SK-N-MC (cell line): ENCODE measurements around the gene GPR35.

Source experiments
- DNase-seq: peaks from one replicate; pipeline ENCODE4 v3.0.0-alpha.2; 2011; ENCODE audit warnings: low read depth, low spot score
- H3K27ac ChIP-seq: fragments of 200-600 bp; sonication (generic); 2 replicates; pipeline ENCODE4 v1.5.1; 2016; ENCODE audit warnings: mixed run types
- H3K36me3 ChIP-seq: fragments of 200-600 bp; sonication (generic); 2 replicates; pipeline ENCODE4 v1.6.1; 2017; ENCODE audit warnings: antibody characterized with exemption, low read length, mixed read lengths; ENCODE audit not compliant: insufficient read depth
- H3K4me3 ChIP-seq: fragments of 200-600 bp; sonication (generic); 2 replicates; pipeline ENCODE4 v1.5.1; 2016
- H3K9ac ChIP-seq: fragments of 200-600 bp; sonication (generic); 2 replicates; pipeline ENCODE4 v1.8.0; 2017; ENCODE audit warnings: mixed run types, mixed read lengths; ENCODE audit not compliant: insufficient read length
- H3K9me3 ChIP-seq: fragments of 200-600 bp; sonication (generic); 2 replicates; pipeline ENCODE4 v1.6.1; 2017; ENCODE audit warnings: low read depth, mild to moderate bottlenecking, antibody characterized with exemption, low read length, moderate library complexity, mixed read lengths
- EZH2 ChIP-seq: fragments of 200-600 bp; sonication (generic); IDR thresholded peaks from one replicate; pipeline ENCODE4 v1.6.1; 2017; ENCODE audit warnings: antibody characterized with exemption
- FOXP2 ChIP-seq: optimal IDR thresholded peaks from 2 replicates; pipeline ENCODE3; 2011; ENCODE audit warnings: mild to moderate bottlenecking, moderate library complexity; ENCODE audit not compliant: insufficient read depth; ENCODE audit errors: extremely low read length, control extremely low read depth
- POLR2AphosphoS5 ChIP-seq: IDR thresholded peaks from 2 replicates; pipeline ENCODE4 v1.6.1; 2012; ENCODE audit warnings: mild to moderate bottlenecking, low read depth, low read length, borderline replicate concordance

The GPR35 gene

GRCh38 chr2:240643811-240644150 lies 18.5 kb downstream of the GPR35 start:
- Histone ChIP-seq H3K27ac (no peak overlapping the region), H3K4me3 (no peak overlapping the region), H3K36me3 (no peaks in the 10 kb centered on the region), H3K9me3 (no peaks in the 10 kb centered on the region), H3K9ac (no peak overlapping the region)
- TF ChIP-seq EZH2: no peak
- no peak for TF ChIP-seq FOXP2
- TF ChIP-seq POLR2AphosphoS5: no peak
- DNase-seq: no peak

GRCh38 chr2:240644171-240644651 lies 18.9 kb downstream of the GPR35 start:
- Histone ChIP-seq H3K9ac (no peak overlapping the region), H3K27ac (no peak overlapping the region), H3K36me3 (no peaks in the 10 kb centered on the region), H3K4me3 (no peak overlapping the region), H3K9me3 (no peaks in the 10 kb centered on the region)
- no peak for TF ChIP-seq FOXP2
- no peak for TF ChIP-seq EZH2
- no peak for TF ChIP-seq POLR2AphosphoS5
- no peak for DNase-seq

- Histone ChIP-seq H3K4me3 (no peak overlapping the region), H3K9me3 (no peaks in the 10 kb centered on the region), H3K27ac (no peak overlapping the region), H3K9ac (no peak overlapping the region), H3K36me3 (no peaks in the 10 kb centered on the region)
- DNase-seq: no peak
- TF ChIP-seq EZH2: no peak
- no peak for TF ChIP-seq FOXP2
Observed at GRCh38 chr2:240644859-240645301, 19.6 kb downstream of the GPR35 start.

GRCh38 chr2:240645346-240645745 lies 20.1 kb downstream of the GPR35 start:
- TF ChIP-seq EZH2 (no peak), POLR2AphosphoS5 (no peak), FOXP2 (no peak)
- H3K9me3 ChIP-seq: no peaks in the 10 kb centered on the region
- DNase-seq: no peak
- H3K36me3 ChIP-seq: no peaks in the 10 kb centered on the region
- H3K9ac ChIP-seq: no peak overlapping the region
- no peak overlapping the region for H3K4me3 ChIP-seq
- H3K27ac ChIP-seq: no peak overlapping the region

GRCh38 chr2:240645801-240646175 lies 20.5 kb downstream of the GPR35 start:
- TF ChIP-seq EZH2 (no peak), FOXP2 (no peak), POLR2AphosphoS5 (no peak)
- no peak overlapping the region for H3K9ac ChIP-seq
- H3K27ac ChIP-seq: no peak overlapping the region
- H3K4me3 ChIP-seq: no peak overlapping the region
- H3K36me3 ChIP-seq: no peaks in the 10 kb centered on the region
- H3K9me3 ChIP-seq: no peaks in the 10 kb centered on the region
- no peak for DNase-seq

- no peak overlapping the region for H3K9ac ChIP-seq
- H3K27ac ChIP-seq: no peak overlapping the region
- TF ChIP-seq POLR2AphosphoS5 (no peak), EZH2 (no peak), FOXP2 (no peak)
- DNase-seq: no peak
- H3K4me3 ChIP-seq: no peak overlapping the region
- no peaks in the 10 kb centered on the region for H3K36me3 ChIP-seq
- H3K9me3 ChIP-seq: no peaks in the 10 kb centered on the region
Observed at GRCh38 chr2:240646176-240646899, 21.1 kb downstream of the GPR35 start.

GRCh38 chr2:240646900-240647502 lies 21.7 kb downstream of the GPR35 start:
- no peak for TF ChIP-seq FOXP2
- no peak for TF ChIP-seq EZH2
- TF ChIP-seq POLR2AphosphoS5: no peak
- Histone ChIP-seq H3K9me3 (no peaks in the 10 kb centered on the region), H3K36me3 (no peaks in the 10 kb centered on the region), H3K9ac (no peak overlapping the region), H3K4me3 (no peak overlapping the region), H3K27ac (no peak overlapping the region)
- no peak for DNase-seq

- H3K36me3 ChIP-seq: no peaks in the 10 kb centered on the region
- no peaks in the 10 kb centered on the region for H3K9me3 ChIP-seq
- DNase-seq: no peak
- no peak overlapping the region for H3K27ac ChIP-seq
- TF ChIP-seq EZH2: no peak
- no peak for TF ChIP-seq POLR2AphosphoS5
- no peak for TF ChIP-seq FOXP2
- no peak overlapping the region for H3K4me3 ChIP-seq
- no peak overlapping the region for H3K9ac ChIP-seq
Observed at GRCh38 chr2:240647503-240648154, 22.3 kb downstream of the GPR35 start.
